Natural killer cell (primary cell): ENCODE measurements around the gene UGT1A3. TPM values are rescaled to one million over a fixed set of nuclear protein-coding genes. Genes with fewer than 3 reads are reported as not detected.
"Not testable (repeated sequence)": the region's sequence is repeated elsewhere in the genome, so short reads cannot be mapped to it uniquely, and the experiment has no call there.

Experiments
- ATAC-seq, 3 donors: fragments of 150-1000 bp in 2 of 3; fragments of 200-7000 bp in 1 of 3; cut with Tn5 transposase; 1 replicate in 1 of 3; 2 replicates in 2 of 3; pipeline ENCODE4 v1.10.0; 2021; ENCODE audit warnings: mild to moderate bottlenecking in 2 of 3, moderate library complexity in 2 of 3
- DNase-seq, 2 donors: peaks; one replicate each; pipeline versions ENCODE4 v3.0.0 to v3.0.0-alpha.2; 2013 to 2021; ENCODE audit warnings: mixed read lengths in 1 of 2
- H3K27ac ChIP-seq: one replicate; pipeline ENCODE4 v1.5.1; 2013; ENCODE audit warnings: mild to moderate bottlenecking, low read length
- H3K27me3 ChIP-seq: one replicate; pipeline ENCODE4 v1.6.1; 2013; ENCODE audit warnings: low read length; ENCODE audit not compliant: control insufficient read depth, insufficient read depth
- H3K36me3 ChIP-seq: one replicate; pipeline ENCODE4 v1.6.1; 2013; ENCODE audit warnings: low read length; ENCODE audit not compliant: control insufficient read depth, insufficient read depth
- H3K4me1 ChIP-seq: one replicate; pipeline ENCODE4 v1.6.1; 2013; ENCODE audit warnings: low read length; ENCODE audit not compliant: control insufficient read depth, insufficient read depth
- H3K4me3 ChIP-seq: one replicate; pipeline ENCODE4 v1.5.1; 2013; ENCODE audit warnings: low read length
- H3K9me3 ChIP-seq: one replicate; pipeline ENCODE4 v1.6.1; 2013; ENCODE audit warnings: low read length; ENCODE audit not compliant: control insufficient read depth, insufficient read depth
- H3K27ac Mint-ChIP-seq, 2 donors: one replicate each; pipeline ENCODE4 v1.8.0; 2022; ENCODE audit warnings: mild to moderate bottlenecking in 2 of 2, mixed read lengths in 2 of 2, moderate library complexity in 1 of 2
- H3K27me3 Mint-ChIP-seq, 2 donors: one replicate each; pipeline ENCODE4 v1.8.0; 2022; ENCODE audit warnings: low read depth in 2 of 2, mixed read lengths in 2 of 2
- H3K36me3 Mint-ChIP-seq: one replicate; pipeline ENCODE4 v1.8.0; 2022; ENCODE audit warnings: mixed read lengths
- H3K4me1 Mint-ChIP-seq, 2 donors: one replicate each; pipeline ENCODE4 v1.8.0; 2022; ENCODE audit warnings: mixed read lengths in 2 of 2
- H3K4me3 Mint-ChIP-seq: one replicate; pipeline ENCODE4 v1.8.0; 2022; ENCODE audit warnings: mild to moderate bottlenecking, moderate library complexity, mixed read lengths
- H3K9me3 Mint-ChIP-seq, 2 donors: one replicate each; pipeline ENCODE4 v1.8.0; 2022; ENCODE audit warnings: mixed read lengths in 2 of 2
- WGBS: methylation state at CpG from one replicate; pipeline ENCODE4 v1.1.7; 2013; ENCODE audit warnings: missing lambda C conversion rate; ENCODE audit not compliant: insufficient coverage; 5-methylcytosine and 5-hydroxymethylcytosine counted together
- intact Hi-C: fragments of 100-400 bp; cut with micrococcal nuclease; formaldehyde crosslinking; loops from one replicate; pipeline ENCODE4 v1.14.2; 2022
- total RNA-seq, 4 donors: library from RNA; stranded (reverse); fragments of 120-200 nt in 1 of 4; gene quantifications; one replicate each; pipeline versions ENCODE4 v1.2.3 to v1.2.4, GENCODE V29; 2013 to 2022
- TF ChIP-seq, protein P1 (sequence below): fragments of 200-600 bp; IDR thresholded peaks from one replicate; pipeline ENCODE4 v1.8.0; 2022; ENCODE audit warnings: antibody characterized with exemption

The UGT1A3 gene
- total RNA-seq, 3 donors from 2014 or later (not counting 1 experiment from before 2014, with no cell fraction given), result not detected

DNA sequence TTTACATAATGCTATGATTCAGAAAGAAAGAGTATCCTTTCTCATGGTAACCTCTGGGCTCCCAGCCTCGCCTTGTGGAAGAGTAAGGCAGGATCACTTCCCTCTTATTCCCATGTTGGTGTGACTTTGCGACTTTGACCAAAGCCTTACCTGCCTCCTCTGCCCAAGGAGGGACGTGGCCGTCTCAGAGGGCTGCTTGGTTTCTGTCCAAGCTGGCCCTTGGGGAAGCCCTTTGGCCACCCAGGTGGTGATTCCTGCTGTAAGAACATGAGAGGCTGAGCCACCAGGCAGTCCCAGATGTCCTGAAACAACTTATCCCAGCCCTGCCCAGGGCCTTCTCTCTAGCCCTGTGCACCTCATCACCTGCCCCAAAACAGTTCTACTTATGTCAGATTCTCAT is 30.1 kb upstream of the UGT1A3 start:
- TF ChIP-seq, protein P1, sequence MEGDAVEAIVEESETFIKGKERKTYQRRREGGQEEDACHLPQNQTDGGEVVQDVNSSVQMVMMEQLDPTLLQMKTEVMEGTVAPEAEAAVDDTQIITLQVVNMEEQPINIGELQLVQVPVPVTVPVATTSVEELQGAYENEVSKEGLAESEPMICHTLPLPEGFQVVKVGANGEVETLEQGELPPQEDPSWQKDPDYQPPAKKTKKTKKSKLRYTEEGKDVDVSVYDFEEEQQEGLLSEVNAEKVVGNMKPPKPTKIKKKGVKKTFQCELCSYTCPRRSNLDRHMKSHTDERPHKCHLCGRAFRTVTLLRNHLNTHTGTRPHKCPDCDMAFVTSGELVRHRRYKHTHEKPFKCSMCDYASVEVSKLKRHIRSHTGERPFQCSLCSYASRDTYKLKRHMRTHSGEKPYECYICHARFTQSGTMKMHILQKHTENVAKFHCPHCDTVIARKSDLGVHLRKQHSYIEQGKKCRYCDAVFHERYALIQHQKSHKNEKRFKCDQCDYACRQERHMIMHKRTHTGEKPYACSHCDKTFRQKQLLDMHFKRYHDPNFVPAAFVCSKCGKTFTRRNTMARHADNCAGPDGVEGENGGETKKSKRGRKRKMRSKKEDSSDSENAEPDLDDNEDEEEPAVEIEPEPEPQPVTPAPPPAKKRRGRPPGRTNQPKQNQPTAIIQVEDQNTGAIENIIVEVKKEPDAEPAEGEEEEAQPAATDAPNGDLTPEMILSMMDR, result no peak
- intact Hi-C loops, result no loop called here
- Histone ChIP-seq H3K27ac (no peak overlapping the region), H3K4me1 (no peaks in the 10 kb centered on the region), H3K36me3 (no peaks in the 10 kb centered on the region), H3K4me3 (no peak overlapping the region), H3K27me3 (no peaks in the 10 kb centered on the region), H3K9me3 (no peaks in the 10 kb centered on the region)
- H3K9me3 Mint-ChIP-seq, result no peaks in the 10 kb centered on the region
- no peaks in the 10 kb centered on the region for H3K36me3 Mint-ChIP-seq
- peaks cover 7 to 17% of the 10 kb centered on the region in 2 donors for H3K27me3 Mint-ChIP-seq
- no peak overlapping the region for H3K4me3 Mint-ChIP-seq
- DNase-seq, result no peak
- WGBS, result 97% methylated on average over 4 of the region's 4 CpGs
- no peaks in the 10 kb centered on the region for H3K4me1 Mint-ChIP-seq
- H3K27ac Mint-ChIP-seq, result no peak overlapping the region
- no peak for ATAC-seq

DNA sequence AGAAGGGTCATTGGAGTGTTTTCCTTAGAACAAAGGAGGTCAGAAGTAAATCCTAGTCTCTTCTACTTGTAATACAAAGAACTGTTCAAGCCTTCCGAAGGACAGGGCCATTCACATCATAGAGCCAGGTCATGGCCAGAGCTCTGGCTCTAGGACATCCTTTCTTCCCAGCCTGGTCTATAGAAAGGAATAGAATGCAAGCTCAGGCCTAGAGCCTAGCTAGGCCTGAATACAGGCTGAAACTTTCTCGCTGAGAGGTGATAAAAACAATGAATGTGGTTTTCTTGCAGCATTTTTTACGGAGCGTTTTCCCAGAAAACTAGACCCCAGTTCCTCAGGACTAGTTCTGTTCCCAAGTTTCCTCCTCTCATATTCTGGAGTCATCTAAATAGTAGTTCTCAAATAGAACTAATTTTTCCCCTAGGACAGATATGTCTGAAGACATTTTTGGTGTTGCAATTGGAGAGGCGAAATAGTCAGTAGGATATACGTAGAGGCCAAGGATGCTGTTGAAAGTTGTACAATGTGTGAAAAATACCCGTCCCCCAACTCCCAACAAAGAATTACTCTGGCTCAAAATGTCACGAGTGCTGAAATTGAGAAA is 29.3 kb upstream of the UGT1A3 start:
- no peaks in the 10 kb centered on the region for H3K9me3 Mint-ChIP-seq
- Histone ChIP-seq H3K36me3 (no peaks in the 10 kb centered on the region), H3K4me1 (no peaks in the 10 kb centered on the region), H3K27me3 (no peaks in the 10 kb centered on the region), H3K4me3 (no peak overlapping the region), H3K9me3 (no peaks in the 10 kb centered on the region), H3K27ac (no peak overlapping the region)
- ATAC-seq, result no peak
- H3K27me3 Mint-ChIP-seq, result peaks cover 10 to 24% of the 10 kb centered on the region in 2 donors
- H3K27ac Mint-ChIP-seq, result no peak overlapping the region
- no peaks in the 10 kb centered on the region for H3K4me1 Mint-ChIP-seq
- peaks cover 6% of the 10 kb centered on the region for H3K36me3 Mint-ChIP-seq
- no peak overlapping the region for H3K4me3 Mint-ChIP-seq
- intact Hi-C loops, result no loop called here
- DNase-seq, result no peak
- WGBS, result 94% methylated on average over 5 of the region's 8 CpGs
- TF ChIP-seq, protein P1, result no peak

DNA sequence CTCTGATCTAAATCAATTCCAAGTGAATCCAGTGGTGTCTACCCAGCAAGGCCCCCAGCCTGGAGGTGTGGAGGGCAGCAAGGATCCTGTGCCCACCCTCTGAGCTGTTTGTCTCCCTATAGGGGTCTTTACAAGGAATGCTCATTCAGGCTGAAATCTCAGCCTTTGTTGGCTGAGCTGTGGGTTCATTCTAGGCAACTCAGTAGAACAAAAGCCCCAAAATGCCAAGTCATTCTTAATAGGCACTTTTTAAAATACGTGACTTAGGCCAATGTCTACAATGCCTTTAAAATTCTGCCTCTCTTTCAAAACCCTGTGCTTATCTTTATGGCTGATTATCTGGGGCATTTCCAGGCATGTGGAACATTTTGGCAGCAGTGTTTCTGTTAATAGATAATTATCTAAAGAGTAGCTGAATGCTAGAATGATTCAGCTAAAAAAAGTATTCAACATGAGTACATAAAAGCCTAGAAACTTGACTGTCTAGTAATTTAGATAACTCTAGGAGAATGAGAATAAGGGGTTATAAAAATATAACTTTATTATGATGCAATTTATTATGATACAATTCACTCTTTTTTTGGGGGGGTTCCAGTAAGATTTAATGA is 28.7 kb upstream of the UGT1A3 start:
- Mint-ChIP-seq H3K9me3 (no peaks in the 10 kb centered on the region), H3K27ac (no peak overlapping the region), H3K36me3 (peaks cover 6% of the 10 kb centered on the region), H3K4me1 (no peaks in the 10 kb centered on the region), H3K4me3 (no peak overlapping the region), H3K27me3 (peaks cover 13 to 24% of the 10 kb centered on the region in 2 donors)
- ATAC-seq (peak in 1 of 3 donors; percentile 68), DNase-seq (no peak)
- 67% methylated on average over 1 of the region's 1 CpG for WGBS
- Histone ChIP-seq H3K27ac (no peak overlapping the region), H3K9me3 (no peaks in the 10 kb centered on the region), H3K4me1 (no peaks in the 10 kb centered on the region), H3K4me3 (no peak overlapping the region), H3K27me3 (no peaks in the 10 kb centered on the region), H3K36me3 (no peaks in the 10 kb centered on the region)
- TF ChIP-seq, protein P1, result no peak
- intact Hi-C loops, result no loop called here

DNA sequence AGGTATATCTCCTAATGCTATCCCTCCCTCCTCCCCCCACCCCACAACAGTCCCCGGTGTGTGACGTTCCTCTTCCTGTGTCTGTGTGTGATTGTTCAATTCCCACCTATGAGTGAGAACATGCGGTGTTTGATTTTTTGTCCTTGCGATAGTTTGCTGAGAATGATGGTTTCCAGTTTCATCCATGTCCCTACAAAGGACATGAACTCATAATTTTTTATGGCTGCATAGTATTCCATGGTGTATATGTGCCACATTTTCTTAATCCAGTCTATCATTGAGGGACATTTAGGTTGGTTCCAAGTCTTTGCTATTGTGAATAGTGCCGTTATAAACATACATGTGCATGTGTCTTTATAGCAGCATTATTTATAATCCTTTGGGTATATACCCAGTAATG is 28.0 kb upstream of the UGT1A3 start:
- H3K9me3 Mint-ChIP-seq, ATAC-seq, DNase-seq, H3K4me1 ChIP-seq, intact Hi-C loops, H3K4me1 Mint-ChIP-seq, H3K36me3 Mint-ChIP-seq, H3K4me3 Mint-ChIP-seq, H3K27ac ChIP-seq, H3K27ac Mint-ChIP-seq, H3K9me3 ChIP-seq, H3K36me3 ChIP-seq, H3K4me3 ChIP-seq, H3K27me3 ChIP-seq: not testable (repeated sequence)
- H3K27me3 Mint-ChIP-seq, result peaks cover 13 to 20% of the 10 kb centered on the region in 2 donors
- WGBS, result no CpG with 5 or more reads among the region's 5 CpGs
